Activated T-cell treated with anti-CD3 and anti-CD28 coated beads for 24 hours (primary cell): ENCODE results near the gene WDFY1.
"Not testable (repeated sequence)": the region's sequence is repeated elsewhere in the genome, so short reads cannot be mapped to it uniquely, and the experiment has no call there.

ENCODE experiments used
- DNase-seq: peaks from one replicate; pipeline ENCODE4 v3.0.0-alpha.2; 2020; ENCODE audit warnings: low read depth

The WDFY1 gene

DNA sequence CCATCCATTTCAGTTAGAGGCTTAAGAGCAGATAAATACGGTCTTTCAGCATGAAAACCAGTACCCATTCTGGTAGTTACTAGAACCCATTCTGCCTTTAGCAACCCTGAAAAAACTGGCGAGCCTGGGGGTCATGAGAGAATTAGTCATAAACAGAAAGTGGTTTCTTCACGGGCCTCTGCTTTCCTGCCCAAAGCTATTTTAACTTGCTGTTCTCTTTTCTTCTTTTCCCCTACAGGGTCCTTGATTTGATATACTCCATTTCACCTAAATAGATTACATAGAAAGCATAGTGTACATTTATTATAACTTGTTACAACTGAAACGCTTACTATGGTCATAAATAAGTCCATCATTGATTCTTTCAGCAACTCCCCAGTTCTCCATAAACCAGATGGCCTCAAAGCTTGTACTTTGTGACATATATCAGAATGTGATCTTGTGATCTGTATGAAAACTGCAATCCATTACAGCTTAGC lies 48.3 kb downstream of the WDFY1 start:
- DNase-seq = no peak

GRCh38 chr2:223894968-223895367 lies 50.2 kb downstream of the WDFY1 start:
- DNase-seq = no peak

- no peak for DNase-seq
Measured at GRCh38 chr2:223894009-223894408, 51.1 kb downstream of the WDFY1 start.

DNA sequence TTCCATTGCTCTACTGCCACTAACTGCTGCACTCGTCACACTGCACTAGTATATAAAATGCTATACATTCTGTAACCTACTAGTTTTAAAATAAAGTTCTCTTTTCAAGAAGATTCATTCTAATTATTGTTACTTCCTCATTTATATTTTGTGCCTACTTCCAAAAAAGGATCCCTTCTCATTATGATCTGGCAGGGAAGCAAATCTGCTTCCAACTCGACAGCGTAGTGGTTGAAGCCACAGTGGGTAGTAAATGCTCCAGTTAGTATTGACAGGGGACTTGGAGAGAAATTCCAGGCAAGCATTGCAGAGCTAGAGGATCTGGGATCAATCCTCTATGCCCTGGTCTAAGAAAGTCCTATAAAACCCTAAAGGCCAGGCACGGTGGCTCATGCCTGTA lies 54.4 kb downstream of the WDFY1 start:
- DNase-seq = no peak

GRCh38 chr2:223889229-223889628 lies 55.9 kb downstream of the WDFY1 start:
- no peak for DNase-seq

- DNase-seq = no peak
Measured at GRCh38 chr2:223888251-223888650, 56.9 kb downstream of the WDFY1 start.

DNA sequence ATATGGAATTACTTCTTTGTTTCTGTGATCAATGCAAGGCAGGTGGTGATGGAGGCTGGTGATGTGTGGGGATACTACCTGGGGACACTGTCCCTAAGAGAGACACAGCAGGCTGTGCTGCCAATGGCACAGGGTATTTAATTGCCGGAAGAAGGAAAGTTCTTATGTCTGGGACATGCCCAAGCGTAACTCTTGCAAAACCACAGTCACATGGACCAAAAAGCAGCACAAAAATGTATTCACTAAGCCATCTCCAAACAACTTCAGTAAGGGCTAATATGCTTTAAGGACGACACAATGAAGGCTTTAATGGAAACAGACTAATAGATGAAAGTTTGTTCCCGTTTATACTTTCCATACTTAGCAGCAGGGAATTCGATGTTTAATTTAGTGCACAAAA lies 58.0 kb downstream of the WDFY1 start:
- no peak for DNase-seq

GRCh38 chr2:223886726-223887125 lies 58.4 kb downstream of the WDFY1 start:
- DNase-seq = no peak

GRCh38 chr2:223884399-223884798 lies 60.7 kb downstream of the WDFY1 start:
- DNase-seq = no peak

GRCh38 chr2:223882715-223883114 lies 62.4 kb downstream of the WDFY1 start:
- no peak for DNase-seq

GRCh38 chr2:223880796-223881195 lies 64.3 kb downstream of the WDFY1 start:
- DNase-seq = no peak

GRCh38 chr2:223877721-223878410 lies 67.3 kb downstream of the WDFY1 start:
- no peak for DNase-seq

DNA sequence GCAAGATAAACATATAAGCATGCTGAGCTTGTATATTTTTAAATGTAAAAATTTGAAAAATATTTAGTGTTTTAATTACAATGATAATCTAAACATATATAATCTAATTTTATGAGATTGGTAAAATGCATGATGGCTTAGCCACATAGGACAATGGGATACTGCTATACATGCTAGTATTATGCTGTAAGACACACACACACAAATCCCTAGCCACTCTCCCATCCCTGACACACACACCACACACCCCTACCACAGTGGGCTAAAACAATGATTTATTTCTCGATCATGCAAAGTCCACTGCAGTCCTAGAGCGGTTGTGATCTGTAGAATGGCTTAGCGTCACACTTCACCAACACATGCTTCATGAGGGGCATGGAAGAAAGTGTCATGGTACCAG lies 71.5 kb downstream of the WDFY1 start:
- DNase-seq = no peak

DNA sequence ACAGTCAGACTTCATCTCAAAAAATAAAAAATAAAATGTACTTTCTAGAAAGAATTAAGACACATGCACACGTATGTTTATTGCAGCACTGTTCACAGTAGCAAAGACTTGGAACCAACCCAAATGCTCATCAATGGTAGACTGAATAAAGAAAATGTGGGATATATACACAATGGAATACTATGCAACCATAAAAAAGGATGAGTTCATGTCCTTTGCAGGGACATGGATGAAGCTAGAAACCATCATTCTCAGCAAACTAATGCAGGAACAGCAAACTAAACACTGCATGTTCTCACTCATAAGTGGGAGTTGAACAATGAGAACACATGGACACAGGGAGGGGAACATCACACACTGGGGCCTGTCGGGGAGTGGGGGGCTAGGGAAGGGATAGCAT lies 72.4 kb downstream of the WDFY1 start:
- not testable (repeated sequence) for DNase-seq

GRCh38 chr2:223871661-223872060 lies 73.5 kb downstream of the WDFY1 start:
- not testable (repeated sequence) for DNase-seq

- no peak for DNase-seq
Measured at GRCh38 chr2:223870840-223871611, 74.1 kb downstream of the WDFY1 start.

DNA sequence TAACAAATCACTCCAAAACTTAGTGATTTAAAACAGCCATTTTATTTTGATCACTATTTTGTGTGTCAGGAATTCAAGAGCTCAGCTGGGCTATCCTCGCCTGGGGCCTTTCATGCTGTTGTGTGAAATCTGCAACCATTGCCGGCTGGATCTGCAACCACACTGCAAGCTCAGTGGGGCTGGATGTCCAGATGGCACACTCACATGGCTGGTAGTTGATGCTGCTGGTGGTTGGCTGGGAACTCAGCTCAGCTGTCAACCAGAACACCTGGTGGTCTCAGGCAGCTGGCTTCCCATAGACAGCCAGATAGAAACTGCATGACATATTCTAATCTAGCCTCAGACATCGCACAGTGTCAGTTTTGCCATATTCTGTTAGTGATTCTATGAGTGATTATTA lies 77.1 kb downstream of the WDFY1 start:
- DNase-seq = no peak

DNA sequence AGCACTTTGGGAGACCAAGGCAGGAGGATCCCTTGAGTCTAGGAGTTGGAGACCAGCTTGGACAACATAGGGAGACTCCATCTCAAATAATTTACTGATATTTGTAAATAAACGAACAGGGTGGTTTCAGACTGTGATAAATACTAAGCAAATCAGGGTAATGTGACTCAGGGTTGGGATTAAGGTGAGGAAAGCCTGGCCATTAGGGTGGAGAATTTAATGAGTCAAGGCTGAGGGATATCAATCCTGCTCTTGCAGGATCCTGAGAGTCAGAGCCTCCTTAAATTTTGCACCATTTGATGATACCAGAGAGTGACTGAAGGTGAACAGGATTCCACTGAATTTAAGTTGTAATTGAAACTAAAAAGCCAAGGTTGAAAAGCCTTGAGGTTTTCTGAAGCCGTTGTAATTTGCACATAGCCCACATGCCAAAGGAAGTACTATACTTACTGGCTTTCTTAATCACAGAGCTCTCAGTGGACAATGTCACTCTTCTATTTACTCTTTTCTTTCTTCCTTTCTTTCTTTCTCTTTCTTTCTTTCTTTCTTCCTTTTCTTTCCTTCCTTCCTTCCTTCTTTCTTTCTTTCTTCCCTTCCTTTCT lies 79.1 kb downstream of the WDFY1 start:
- DNase-seq = no peak

- no peak for DNase-seq
Measured at GRCh38 chr2:223865124-223865523, 80.0 kb downstream of the WDFY1 start.

DNA sequence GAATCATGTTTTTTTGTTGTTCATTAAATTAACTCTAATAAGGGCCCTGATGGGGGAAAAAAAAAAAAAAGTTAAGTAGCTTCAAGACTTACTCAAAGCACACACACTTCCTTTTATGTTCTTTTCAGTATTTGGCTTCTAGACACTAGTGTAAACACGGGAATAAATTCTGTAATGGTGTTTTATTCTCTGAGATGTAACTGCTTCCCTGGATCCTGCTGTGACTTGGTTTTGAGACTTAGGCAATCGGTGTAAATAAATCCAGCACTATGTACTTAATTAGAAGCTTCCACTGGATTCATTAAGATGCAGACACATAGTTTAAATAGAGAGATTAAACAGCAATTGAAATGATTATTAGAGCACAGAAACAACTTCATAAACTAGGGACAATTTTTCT lies 81.6 kb downstream of the WDFY1 start:
- DNase-seq = no peak

DNA sequence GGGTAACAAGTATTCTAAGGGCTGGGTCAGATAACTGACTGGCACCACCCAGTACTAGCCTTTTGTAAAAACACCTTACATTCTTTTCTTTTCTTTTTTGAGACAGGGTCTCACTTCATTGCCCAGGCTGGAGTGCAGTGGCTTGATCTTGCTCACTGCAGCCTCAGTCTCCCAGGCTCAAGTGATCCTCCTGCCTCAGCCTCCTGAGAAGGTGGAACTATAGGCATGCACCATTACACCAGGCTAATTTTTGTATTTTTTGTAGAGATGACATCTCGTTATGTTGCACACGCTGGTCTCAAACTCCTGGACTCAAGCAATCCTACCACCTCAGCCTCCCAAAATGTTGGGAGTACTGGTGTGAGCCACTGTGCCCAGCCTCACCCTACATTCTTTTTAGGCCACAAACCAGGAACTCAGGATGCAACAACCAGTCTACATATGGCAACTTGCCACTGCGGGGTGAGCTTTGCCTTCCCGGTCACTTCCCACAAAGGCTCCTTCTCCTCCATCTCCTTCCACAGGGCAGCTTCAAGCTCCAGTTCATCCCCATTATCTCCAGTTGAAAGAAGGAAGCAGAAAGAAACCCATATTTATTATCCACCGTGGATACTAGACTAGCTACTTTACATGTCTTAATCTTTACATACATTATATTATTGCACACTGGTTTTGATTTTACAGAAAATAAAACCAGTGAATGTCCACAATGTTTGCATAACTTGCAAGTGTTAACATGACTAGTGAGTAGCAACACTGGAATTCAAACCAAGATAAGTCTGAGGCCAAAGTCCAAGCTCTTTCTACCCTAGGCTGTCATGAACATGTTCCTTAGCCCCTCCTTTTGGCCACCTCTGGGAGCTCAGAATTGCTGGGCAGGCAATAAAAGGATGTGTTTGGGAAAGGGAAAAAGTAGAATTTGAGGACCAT lies 84.1 kb downstream of the WDFY1 start:
- no peak for DNase-seq

DNA sequence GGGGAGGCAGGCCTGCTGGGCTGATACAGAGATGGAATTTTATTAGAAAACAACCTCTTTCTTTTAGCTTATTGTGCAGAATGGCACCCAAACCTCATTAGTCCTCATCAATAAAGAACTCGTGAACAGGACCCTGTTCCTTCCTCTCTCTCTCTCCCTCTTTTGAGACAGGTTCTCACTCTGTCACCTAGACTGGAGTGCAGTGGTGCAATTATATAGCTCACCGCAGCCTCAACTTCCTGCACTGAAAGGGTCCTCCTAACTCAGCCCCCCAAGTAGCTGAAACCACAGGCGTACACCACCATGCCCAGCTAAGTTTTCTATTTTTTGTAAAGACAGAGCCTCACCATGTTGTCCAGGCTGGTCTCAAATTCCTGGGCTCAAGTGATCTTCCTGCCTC lies 86.1 kb downstream of the WDFY1 start:
- no peak for DNase-seq
